H9 (cell line): Measurements from ENCODE around the gene TSTD1. TPM values are rescaled to one million over a fixed set of nuclear protein-coding genes. Genes with fewer than 3 reads are reported as not detected.

Experiments
- DNase-seq: peaks from one replicate; pipeline ENCODE4 v3.0.0-alpha.2; 2017
- H2AFZ ChIP-seq: one replicate; pipeline ENCODE4 v1.6.1; 2013; ENCODE audit warnings: mild to moderate bottlenecking, low read length, control low read depth, moderate library complexity
- H2AK5ac ChIP-seq: 2 replicates; pipeline ENCODE4 v1.6.1; 2013; ENCODE audit warnings: low read length, control low read depth, mixed read lengths; ENCODE audit not compliant: insufficient read length
- H2BK120ac ChIP-seq: one replicate; pipeline ENCODE4 v1.6.1; 2013; ENCODE audit warnings: low read depth, mild to moderate bottlenecking, low read length, control low read depth, inconsistent platforms; ENCODE audit not compliant: poor library complexity, severe bottlenecking
- H2BK12ac ChIP-seq: 2 replicates; pipeline ENCODE4 v1.6.1; 2013; ENCODE audit warnings: low read length, control low read depth, mixed read lengths, low read depth; ENCODE audit not compliant: insufficient read length
- H2BK15ac ChIP-seq: 2 replicates; pipeline ENCODE4 v1.6.1; 2013; ENCODE audit warnings: low read depth, low read length, control low read depth
- H2BK20ac ChIP-seq: one replicate; pipeline ENCODE4 v1.6.1; 2013; ENCODE audit warnings: low read depth, mild to moderate bottlenecking, low read length, control low read depth, inconsistent platforms; ENCODE audit not compliant: poor library complexity, severe bottlenecking
- H2BK5ac ChIP-seq: 2 replicates; pipeline ENCODE4 v1.6.1; 2013; ENCODE audit warnings: low read length, control low read depth, mixed read lengths; ENCODE audit not compliant: insufficient read length
- H3K14ac ChIP-seq: 2 replicates; pipeline ENCODE4 v1.6.1; 2013; ENCODE audit warnings: low read length, control low read depth; ENCODE audit not compliant: insufficient read depth
- H3K18ac ChIP-seq: 2 replicates; pipeline ENCODE4 v1.6.1; 2013; ENCODE audit warnings: low read depth, mild to moderate bottlenecking, mixed read lengths, low read length, control low read depth; ENCODE audit not compliant: insufficient read length
- H3K23ac ChIP-seq: 2 replicates; pipeline ENCODE4 v1.6.1; 2013; ENCODE audit warnings: low read length, control low read depth, mixed read lengths, low read depth; ENCODE audit not compliant: insufficient read length
- H3K23me2 ChIP-seq: 2 replicates; pipeline ENCODE4 v1.6.1; 2013; ENCODE audit warnings: low read depth, mild to moderate bottlenecking, mixed read lengths, low read length, control low read depth; ENCODE audit not compliant: insufficient read length, poor library complexity, severe bottlenecking
- H3K27ac ChIP-seq: 2 replicates; pipeline ENCODE4 v1.5.1; 2013; ENCODE audit warnings: low read length, control low read depth, mixed read lengths, low read depth; ENCODE audit not compliant: insufficient read length
- H3K27me3 ChIP-seq: 2 replicates; pipeline ENCODE4 v1.6.1; 2013; ENCODE audit warnings: low read length, control low read depth, inconsistent platforms; ENCODE audit not compliant: insufficient read depth
- H3K4ac ChIP-seq: 2 replicates; pipeline ENCODE4 v1.6.1; 2013; ENCODE audit warnings: low read depth, mild to moderate bottlenecking, control low read depth, inconsistent platforms, low read length, moderate library complexity
- H3K4me1 ChIP-seq: 2 replicates; pipeline ENCODE4 v1.6.1; 2013; ENCODE audit warnings: low read length, control low read depth, inconsistent platforms; ENCODE audit not compliant: insufficient read depth
- H3K4me2 ChIP-seq: 2 replicates; pipeline ENCODE4 v1.6.1; 2013; ENCODE audit warnings: low read length, control low read depth, mixed read lengths; ENCODE audit not compliant: insufficient read length, insufficient read depth
- H3K56ac ChIP-seq: 2 replicates; pipeline ENCODE4 v1.6.1; 2013; ENCODE audit warnings: low read depth, mild to moderate bottlenecking, mixed read lengths, low read length, control low read depth; ENCODE audit not compliant: insufficient read length
- H3K79me1 ChIP-seq: 2 replicates; pipeline ENCODE4 v1.6.1; 2013; ENCODE audit warnings: low read depth, mild to moderate bottlenecking, moderate library complexity, low read length, control low read depth, inconsistent platforms; ENCODE audit not compliant: insufficient read depth, poor library complexity, severe bottlenecking
- H3K79me2 ChIP-seq: 2 replicates; pipeline ENCODE4 v1.6.1; 2013; ENCODE audit warnings: low read length, control low read depth, inconsistent platforms; ENCODE audit not compliant: insufficient read depth
- H3K9ac ChIP-seq: 2 replicates; pipeline ENCODE4 v1.6.1; 2013; ENCODE audit warnings: low read length, control low read depth, mixed read lengths; ENCODE audit not compliant: insufficient read length; ENCODE audit errors: extremely low read depth
- H3K9me3 ChIP-seq: one replicate; pipeline ENCODE4 v1.6.1; 2013; ENCODE audit warnings: low read depth, low read length, inconsistent platforms; ENCODE audit not compliant: control insufficient read depth
- H3T11ph ChIP-seq: one replicate; pipeline ENCODE4 v1.6.1; 2013; ENCODE audit warnings: mild to moderate bottlenecking, low read length, control low read depth, inconsistent platforms
- H4K20me1 ChIP-seq: one replicate; pipeline ENCODE4 v1.6.1; 2013; ENCODE audit not compliant: control insufficient read depth, insufficient read length, insufficient read depth
- H4K5ac ChIP-seq: 2 replicates; pipeline ENCODE4 v1.6.1; 2013; ENCODE audit warnings: low read depth, mild to moderate bottlenecking, mixed read lengths, low read length, control low read depth; ENCODE audit not compliant: insufficient read length
- H4K8ac ChIP-seq: replicated peaks from 2 replicates; pipeline ENCODE4 v1.6.1; 2013; ENCODE audit warnings: low read length, control low read depth, mixed read lengths, low read depth; ENCODE audit not compliant: insufficient read length
- H4K91ac ChIP-seq: 2 replicates; pipeline ENCODE4 v1.6.1; 2013; ENCODE audit warnings: low read depth, mild to moderate bottlenecking, moderate library complexity, mixed read lengths, low read length, control low read depth; ENCODE audit not compliant: insufficient read length
- H3K27ac Mint-ChIP-seq, 3 experiments: 2 replicates in 2 of 3; 3 replicates in 1 of 3; pipeline ENCODE4 v1.8.0; 2020 to 2021; ENCODE audit warnings: mixed read lengths in 3 of 3, mild to moderate bottlenecking in 1 of 3, moderate library complexity in 1 of 3
- H3K27me3 Mint-ChIP-seq: 2 replicates; pipeline ENCODE4 v1.8.0; 2021; ENCODE audit warnings: low read depth, mild to moderate bottlenecking, moderate library complexity, mixed read lengths
- H3K36me3 Mint-ChIP-seq, 3 experiments: 2 replicates in 2 of 3; 3 replicates in 1 of 3; pipeline ENCODE4 v1.8.0; 2020 to 2021; ENCODE audit warnings: low read depth in 3 of 3, mixed read lengths in 3 of 3; ENCODE audit not compliant: insufficient read depth in 1 of 3
- H3K4me1 Mint-ChIP-seq, 2 experiments: 2 replicates each; pipeline ENCODE4 v1.8.0; 2020; ENCODE audit warnings: mixed read lengths in 2 of 2
- H3K4me3 Mint-ChIP-seq, 2 experiments: 2 replicates in 1 of 2; 3 replicates in 1 of 2; pipeline ENCODE4 v1.8.0; 2020 to 2021; ENCODE audit warnings: mild to moderate bottlenecking in 2 of 2, mixed read lengths in 2 of 2, moderate library complexity in 1 of 2
- H3K9me3 Mint-ChIP-seq, 2 experiments: 2 replicates in 1 of 2; 3 replicates in 1 of 2; pipeline ENCODE4 v1.8.0; 2020; ENCODE audit warnings: mild to moderate bottlenecking in 2 of 2, mixed read lengths in 2 of 2, moderate library complexity in 1 of 2
- CTCF ChIP-seq: fragments of 200-600 bp; sonication (generic); conservative IDR thresholded peaks from 3 replicates; pipeline ENCODE4 v1.8.0; 2021; ENCODE audit warnings: antibody characterized with exemption, mild to moderate bottlenecking
- WGBS: extraction: QIAGEN DNeasy Blood & Tissue Kit; methylation state at CpG from one replicate; pipeline ENCODE4 v1.1.7; 2013; ENCODE audit warnings: missing lambda C conversion rate, low lambda C conversion rate, mixed read lengths; ENCODE audit not compliant: insufficient read length; ENCODE audit errors: extremely low coverage; 5-methylcytosine and 5-hydroxymethylcytosine counted together
- total RNA-seq: library from RNA; stranded (reverse); gene quantifications from 2 replicates; pipeline ENCODE4 v1.2.1, GENCODE V29; 2021

The TSTD1 gene
- total RNA-seq, 1 experiment from 2014 or later: 73.7 TPM

GRCh38 chr1:161082996-161083747 lies 44.4 kb upstream of the TSTD1 start:
- H2AFZ ChIP-seq: no peak overlapping the region
- no peak overlapping the region for H3T11ph ChIP-seq
- H3K79me1 ChIP-seq: no peaks in the 10 kb centered on the region
- WGBS: no CpG with 5 or more reads among the region's 8 CpGs
- H3K27me3 ChIP-seq: no peaks in the 10 kb centered on the region
- H3K4me1 ChIP-seq: no peaks in the 10 kb centered on the region
- H3K4me3 Mint-ChIP-seq: no peak overlapping the region; a peak in 1 of 5 replicates
- no peaks in the 10 kb centered on the region for H3K36me3 Mint-ChIP-seq
- H4K8ac ChIP-seq: no peak overlapping the region
- no peak overlapping the region for H3K23ac ChIP-seq
- H4K20me1 ChIP-seq: no peaks in the 10 kb centered on the region
- H3K27ac ChIP-seq: no peak overlapping the region
- no peak overlapping the region for H2AK5ac ChIP-seq
- TF ChIP-seq CTCF: no peak
- no peaks in the 10 kb centered on the region for H3K79me2 ChIP-seq
- H2BK120ac ChIP-seq: no peak overlapping the region
- no peak overlapping the region for H3K4me2 ChIP-seq
- no peaks in the 10 kb centered on the region; the same call in 1 of the 2 replicates for H3K27me3 Mint-ChIP-seq
- H3K9ac ChIP-seq: no peak overlapping the region
- H3K18ac ChIP-seq: no peak overlapping the region
- H3K9me3 ChIP-seq: no peaks in the 10 kb centered on the region
- H4K91ac ChIP-seq: no peak overlapping the region
- no peaks in the 10 kb centered on the region for H3K9me3 Mint-ChIP-seq
- no peak overlapping the region for H2BK20ac ChIP-seq
- H2BK15ac ChIP-seq: no peak overlapping the region
- H4K5ac ChIP-seq: no peak overlapping the region
- H2BK5ac ChIP-seq: no peak overlapping the region
- H2BK12ac ChIP-seq: no peak overlapping the region
- no peak overlapping the region for H3K14ac ChIP-seq
- H3K4ac ChIP-seq: no peak overlapping the region
- peak overlapping the region in 2 of 3 experiments; percentile 44 to 61; a peak in 2 of 7 replicates for H3K27ac Mint-ChIP-seq
- H3K23me2 ChIP-seq: no peaks in the 10 kb centered on the region
- H3K56ac ChIP-seq: no peak overlapping the region
- peaks cover 51 to 52% of the 10 kb centered on the region in 2 experiments for H3K4me1 Mint-ChIP-seq
- no peak for DNase-seq
